C4-2B (cell line): ENCODE data around the gene ZHX3.

Experiments used
- H3K27ac ChIP-seq: fragments of 450-650 bp; 2 replicates; pipeline ENCODE4 v1.5.1; 2017
- ZFX ChIP-seq: fragments of 450-650 bp; IDR thresholded peaks from 2 replicates; pipeline ENCODE4 v1.6.1; 2017
- TF ChIP-seq, protein P1 (sequence below): fragments of 450-650 bp; conservative IDR thresholded peaks from 2 replicates; pipeline ENCODE4 v1.5.1; 2017; ENCODE audit warnings: mild to moderate bottlenecking

Gene ZHX3

GRCh38 chr20:41223112-41223511, 94.4 kb downstream of the ZHX3 start:
- TF ChIP-seq, protein P1, sequence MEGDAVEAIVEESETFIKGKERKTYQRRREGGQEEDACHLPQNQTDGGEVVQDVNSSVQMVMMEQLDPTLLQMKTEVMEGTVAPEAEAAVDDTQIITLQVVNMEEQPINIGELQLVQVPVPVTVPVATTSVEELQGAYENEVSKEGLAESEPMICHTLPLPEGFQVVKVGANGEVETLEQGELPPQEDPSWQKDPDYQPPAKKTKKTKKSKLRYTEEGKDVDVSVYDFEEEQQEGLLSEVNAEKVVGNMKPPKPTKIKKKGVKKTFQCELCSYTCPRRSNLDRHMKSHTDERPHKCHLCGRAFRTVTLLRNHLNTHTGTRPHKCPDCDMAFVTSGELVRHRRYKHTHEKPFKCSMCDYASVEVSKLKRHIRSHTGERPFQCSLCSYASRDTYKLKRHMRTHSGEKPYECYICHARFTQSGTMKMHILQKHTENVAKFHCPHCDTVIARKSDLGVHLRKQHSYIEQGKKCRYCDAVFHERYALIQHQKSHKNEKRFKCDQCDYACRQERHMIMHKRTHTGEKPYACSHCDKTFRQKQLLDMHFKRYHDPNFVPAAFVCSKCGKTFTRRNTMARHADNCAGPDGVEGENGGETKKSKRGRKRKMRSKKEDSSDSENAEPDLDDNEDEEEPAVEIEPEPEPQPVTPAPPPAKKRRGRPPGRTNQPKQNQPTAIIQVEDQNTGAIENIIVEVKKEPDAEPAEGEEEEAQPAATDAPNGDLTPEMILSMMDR: no peak
- no peak overlapping the region for H3K27ac ChIP-seq

GRCh38 chr20:41222703-41223102, 94.8 kb downstream of the ZHX3 start:
- H3K27ac ChIP-seq: no peak overlapping the region
- TF ChIP-seq, protein P1: no peak
- no peak for TF ChIP-seq ZFX

DNA sequence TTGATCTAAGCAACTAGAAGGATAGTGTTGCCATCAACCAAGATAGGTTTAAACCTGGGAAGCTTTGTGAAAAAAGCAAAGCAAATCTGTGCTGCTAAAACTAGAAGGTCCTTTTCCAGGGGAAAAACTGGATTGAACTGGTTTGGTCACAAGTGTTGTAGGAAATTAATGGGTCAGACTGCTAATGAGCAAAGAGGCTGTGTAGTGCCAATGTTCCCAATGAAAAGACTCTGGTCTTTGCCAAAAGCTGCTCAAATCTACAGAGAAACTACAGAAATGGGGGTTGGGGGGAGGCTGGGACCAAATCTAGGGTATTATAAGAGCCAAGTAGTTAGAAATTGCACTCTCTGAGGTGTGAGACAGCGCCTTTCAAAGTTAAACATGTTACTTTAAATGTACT, 95.2 kb downstream of the ZHX3 start:
- no peak for TF ChIP-seq ZFX
- TF ChIP-seq, protein P1: no peak
- H3K27ac ChIP-seq: no peak overlapping the region

- H3K27ac ChIP-seq: no peak overlapping the region
- no peak for TF ChIP-seq ZFX
- TF ChIP-seq, protein P1: no peak
These were observed 95.8 kb downstream of the ZHX3 start for GRCh38 chr20:41221614-41222218.

DNA sequence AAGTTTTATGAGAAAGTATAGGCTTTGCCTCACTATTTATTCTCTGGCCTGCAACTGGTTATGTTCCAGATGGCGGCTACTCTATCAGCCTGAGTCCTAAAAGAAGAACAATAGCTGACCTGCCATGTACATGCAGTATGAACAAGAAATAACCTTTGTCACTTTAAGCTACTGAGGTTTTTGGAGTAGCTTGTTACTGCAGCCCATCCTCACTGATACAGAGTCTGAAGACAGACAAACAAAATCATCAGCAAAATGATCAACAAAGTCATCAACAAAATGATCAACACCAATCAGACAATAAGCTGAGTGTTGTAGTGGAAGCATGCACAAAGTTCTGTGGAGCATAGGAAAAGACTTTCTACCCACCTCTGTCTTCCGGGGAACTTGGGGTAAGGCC, 97.7 kb downstream of the ZHX3 start:
- TF ChIP-seq, protein P1: no peak
- no peak for TF ChIP-seq ZFX
- H3K27ac ChIP-seq: no peak overlapping the region

DNA sequence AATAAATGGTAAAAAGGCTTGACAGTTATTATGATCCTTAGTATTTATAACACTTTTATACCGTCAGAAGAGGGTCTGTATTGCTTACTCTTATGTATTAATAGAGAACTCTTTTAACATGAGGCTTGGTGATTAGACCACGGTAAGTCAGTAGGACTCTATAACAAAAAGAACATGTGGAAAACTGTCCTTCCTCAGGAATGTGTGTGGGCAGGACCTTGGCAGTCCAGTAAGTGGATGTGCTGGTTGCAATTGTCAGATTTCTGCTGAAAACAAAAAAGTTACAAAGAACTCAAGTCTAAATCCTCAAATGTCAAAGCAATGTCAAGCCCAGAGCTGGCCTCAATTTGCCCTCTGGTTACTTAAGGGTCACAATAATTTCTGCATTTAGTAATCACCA, 99.1 kb downstream of the ZHX3 start:
- TF ChIP-seq, protein P1: no peak
- TF ChIP-seq ZFX: no peak
- H3K27ac ChIP-seq: no peak overlapping the region

DNA sequence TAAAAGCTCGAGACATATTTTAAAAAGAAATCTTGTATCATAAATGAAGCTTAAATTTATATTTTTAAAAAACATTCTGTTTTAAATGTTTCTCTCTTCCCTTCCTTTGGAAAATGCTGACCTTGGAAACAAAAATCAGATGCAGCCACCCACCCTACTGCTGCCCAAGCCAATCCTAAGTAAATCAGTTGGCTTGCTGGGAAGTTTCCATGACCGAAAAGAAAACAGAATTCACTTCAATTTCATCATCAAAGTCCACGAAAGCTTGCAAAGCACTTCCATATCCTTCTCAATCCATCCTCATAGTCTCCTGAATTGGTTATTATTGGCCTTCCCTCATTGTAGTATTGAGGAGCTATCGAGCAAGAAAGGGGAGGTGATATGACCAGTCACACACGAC, 100.1 kb downstream of the ZHX3 start:
- TF ChIP-seq ZFX: no peak
- TF ChIP-seq, protein P1: no peak
- no peak overlapping the region for H3K27ac ChIP-seq
